Thoracic aorta (tissue), 2 donors: ENCODE data around the gene DMXL1. TPM values are rescaled to one million over a fixed set of nuclear protein-coding genes. Genes with fewer than 3 reads are reported as not detected.
"Not testable (repeated sequence)": the region's sequence is repeated elsewhere in the genome, so short reads cannot be mapped to it uniquely, and the experiment has no call there.

ENCODE experiments used
- ATAC-seq: fragments of 150-250 bp; one replicate; pipeline ENCODE4 v1.8.0; 2017; ENCODE audit warnings: low read depth; ENCODE audit not compliant: insufficient number of reproducible peaks, low FRiP score
- DNase-seq: peaks from one replicate; pipeline ENCODE4 v3.0.0-alpha.2; 2020; ENCODE audit warnings: low spot score
- H3K27ac ChIP-seq, 2 donors: fragments of 200-600 bp; sonication (generic); 1 replicate in 1 of 2; 2 replicates in 1 of 2; pipeline ENCODE4 v1.5.1; 2016; ENCODE audit warnings: mild to moderate bottlenecking in 2 of 2, moderate library complexity in 2 of 2
- H3K27me3 ChIP-seq: fragments of 200-600 bp; sonication (generic); replicated peaks from 2 replicates; pipeline ENCODE4 v1.6.0; 2016; ENCODE audit warnings: mild to moderate bottlenecking; ENCODE audit not compliant: insufficient read depth
- H3K36me3 ChIP-seq: fragments of 200-600 bp; sonication (generic); one replicate; pipeline ENCODE4 v1.5.1; 2016
- H3K4me1 ChIP-seq, 2 donors: fragments of 200-600 bp; sonication (generic); 1 replicate in 1 of 2; 2 replicates in 1 of 2; pipeline versions ENCODE4 v1.5.1 to v1.6.0; 2016; ENCODE audit warnings: low read depth in 2 of 2, mild to moderate bottlenecking in 1 of 2; ENCODE audit not compliant: control insufficient read depth in 1 of 2
- H3K4me3 ChIP-seq: fragments of 200-600 bp; sonication (generic); 2 replicates; pipeline ENCODE4 v1.5.1; 2016; ENCODE audit warnings: mild to moderate bottlenecking
- H3K9me3 ChIP-seq: fragments of 200-600 bp; sonication (generic); 2 replicates; pipeline ENCODE4 v1.5.1; 2016
- CTCF ChIP-seq: fragments of 200-600 bp; sonication (generic); IDR thresholded peaks from one replicate; pipeline ENCODE4 v1.5.1; 2019; ENCODE audit warnings: antibody characterized with exemption
- total RNA-seq, 2 donors: library from RNA; depleted of rRNA; stranded (reverse); fragments of >200 nt; gene quantifications; one replicate each; pipeline versions ENCODE4 v1.1.0 to v1.2.3, GENCODE V29; 2016

DMXL1 gene
- total RNA-seq, 2 donors from 2014 or later, result 47.4 to 67.6 TPM

DNA sequence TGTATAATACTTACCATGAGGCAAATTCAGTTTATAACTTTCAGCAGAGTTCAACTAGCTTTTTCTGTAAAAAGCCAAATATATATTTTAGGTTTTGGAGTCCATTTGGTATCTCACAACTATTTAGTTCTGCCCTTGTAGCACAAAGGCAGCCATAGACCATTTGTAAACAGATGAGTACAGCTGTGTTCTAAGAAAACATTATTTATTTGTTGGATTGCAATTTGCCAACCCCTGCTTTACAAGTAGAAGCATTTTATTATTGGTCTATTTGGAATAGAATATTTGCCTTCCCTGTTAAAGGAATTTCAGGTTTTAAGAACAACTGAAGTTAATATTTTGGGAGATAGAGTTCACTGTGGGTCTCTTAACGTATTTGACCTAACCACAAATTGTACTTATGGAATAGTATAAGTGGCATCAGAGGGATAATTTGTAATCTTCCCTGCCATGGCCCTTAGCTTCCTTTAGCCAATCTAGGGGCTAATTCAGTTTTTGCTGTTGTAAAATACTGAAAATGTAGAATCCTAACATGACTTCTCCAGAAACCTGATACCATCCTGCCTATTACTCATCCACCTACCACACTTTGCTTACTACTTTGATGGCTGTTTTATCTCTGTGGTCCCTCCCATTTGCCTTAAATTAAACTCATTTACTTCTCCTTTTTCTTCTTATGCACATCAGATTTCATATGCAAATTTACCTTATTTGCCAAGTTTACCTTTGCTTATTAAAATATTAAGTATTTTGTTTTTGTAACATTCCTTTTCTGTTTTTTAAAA, 109.2 kb downstream of the DMXL1 start:
- no peak for ATAC-seq
- no peaks in the 10 kb centered on the region for H3K4me1 ChIP-seq
- H3K36me3 ChIP-seq, result peaks cover 3% of the 10 kb centered on the region
- DNase-seq, result no peak
- no peak for TF ChIP-seq CTCF
- H3K27ac ChIP-seq, result no peak overlapping the region
- no peaks in the 10 kb centered on the region for H3K27me3 ChIP-seq
- no peaks in the 10 kb centered on the region for H3K9me3 ChIP-seq
- no peak overlapping the region for H3K4me3 ChIP-seq

GRCh38 chr5:119185512-119185911, 114.6 kb downstream of the DMXL1 start:
- not testable (repeated sequence) for H3K27me3 ChIP-seq, H3K9me3 ChIP-seq, H3K4me3 ChIP-seq, H3K4me1 ChIP-seq, ATAC-seq, H3K27ac ChIP-seq, DNase-seq, H3K36me3 ChIP-seq

- Histone ChIP-seq H3K4me1 (no peaks in the 10 kb centered on the region), H3K27ac (no peak overlapping the region), H3K4me3 (no peak overlapping the region), H3K9me3 (no peaks in the 10 kb centered on the region), H3K27me3 (no peaks in the 10 kb centered on the region), H3K36me3 (no peaks in the 10 kb centered on the region)
- TF ChIP-seq CTCF, result no peak
- no peak for DNase-seq
- no peak for ATAC-seq
Observed at GRCh38 chr5:119187776-119188529, 117.1 kb downstream of the DMXL1 start.

DNA sequence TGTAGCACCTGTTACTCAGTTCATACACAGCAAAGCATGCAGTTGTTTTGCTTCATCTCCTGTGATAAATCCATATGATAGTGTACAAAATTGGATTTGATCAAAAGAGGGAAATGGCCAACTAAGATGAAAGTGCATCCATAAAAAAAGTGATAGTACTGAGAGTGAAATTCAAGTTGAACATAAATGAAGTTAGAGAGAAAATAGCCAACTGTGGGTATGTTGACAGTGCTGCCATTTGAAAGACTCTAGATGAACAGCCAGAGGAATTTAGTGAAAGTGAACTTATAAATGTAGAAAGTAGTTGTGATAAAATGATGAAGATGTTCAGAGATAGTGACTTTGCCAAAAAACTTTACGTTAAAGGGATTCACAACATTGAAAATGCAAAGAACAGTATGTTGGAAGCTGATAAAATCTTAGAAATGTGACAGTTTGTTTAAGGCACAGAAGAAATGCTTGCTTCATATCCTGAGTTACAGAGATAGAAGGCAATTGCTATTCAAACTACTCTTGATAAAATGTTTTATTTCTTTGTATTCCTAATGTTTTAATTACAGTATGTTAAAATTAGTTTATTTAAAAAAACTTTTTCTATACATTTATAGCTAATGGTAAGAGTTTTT, 119.7 kb downstream of the DMXL1 start:
- DNase-seq, result no peak
- no peak overlapping the region for H3K4me3 ChIP-seq
- no peaks in the 10 kb centered on the region for H3K4me1 ChIP-seq
- no peaks in the 10 kb centered on the region for H3K27me3 ChIP-seq
- no peak overlapping the region for H3K27ac ChIP-seq
- no peak for TF ChIP-seq CTCF
- H3K36me3 ChIP-seq, result no peaks in the 10 kb centered on the region
- ATAC-seq, result no peak
- H3K9me3 ChIP-seq, result no peaks in the 10 kb centered on the region

- Histone ChIP-seq H3K36me3 (peaks cover under 1% of the 10 kb centered on the region), H3K27ac (no peak overlapping the region), H3K4me1 (no peaks in the 10 kb centered on the region), H3K4me3 (no peak overlapping the region), H3K27me3 (no peaks in the 10 kb centered on the region), H3K9me3 (no peaks in the 10 kb centered on the region)
- ATAC-seq, result no peak
- DNase-seq, result no peak
- no peak for TF ChIP-seq CTCF
Observed at GRCh38 chr5:119191944-119192343, 121.1 kb downstream of the DMXL1 start.
